NCI-H526 (cell line): Measurements from ENCODE around the gene ZNF689.
A peak's percentile ranks its signal among the peaks of the same experiment; 100 is the strongest.

Source experiments
- DNase-seq, 2 experiments: peaks; one replicate each; lab custom pipeline; 2025; lab: John Stamatoyannopoulos, UW

Gene ZNF689

GRCh38 chr16:30562021-30562420 lies 48.2 kb downstream of the ZNF689 start:
- no peak for DNase-seq

GRCh38 chr16:30561089-30561816 lies 48.9 kb downstream of the ZNF689 start:
- no peak for DNase-seq

DNA sequence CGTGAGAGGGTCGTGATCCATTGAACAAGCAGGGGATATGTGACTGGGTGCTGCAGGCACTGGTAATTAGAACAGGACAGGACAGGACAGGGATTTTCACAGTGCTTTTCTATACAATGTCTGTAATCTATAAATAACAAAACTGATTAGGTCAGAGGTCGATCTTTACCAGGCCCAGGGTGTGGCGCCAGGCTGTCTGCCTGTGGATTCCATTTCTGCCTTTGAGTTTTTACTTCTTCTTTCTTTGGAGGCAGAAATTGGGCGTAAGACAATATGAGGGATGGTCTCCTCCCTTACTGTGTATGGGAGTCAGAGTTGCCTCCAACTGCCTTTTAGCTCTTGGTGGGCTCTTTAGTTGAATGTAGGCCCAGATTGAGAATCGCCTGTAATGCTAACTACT lies 50.5 kb downstream of the ZNF689 start:
- no peak for DNase-seq

- no peak for DNase-seq
These were observed 51.3 kb downstream of the ZNF689 start for GRCh38 chr16:30558789-30559377.

DNA sequence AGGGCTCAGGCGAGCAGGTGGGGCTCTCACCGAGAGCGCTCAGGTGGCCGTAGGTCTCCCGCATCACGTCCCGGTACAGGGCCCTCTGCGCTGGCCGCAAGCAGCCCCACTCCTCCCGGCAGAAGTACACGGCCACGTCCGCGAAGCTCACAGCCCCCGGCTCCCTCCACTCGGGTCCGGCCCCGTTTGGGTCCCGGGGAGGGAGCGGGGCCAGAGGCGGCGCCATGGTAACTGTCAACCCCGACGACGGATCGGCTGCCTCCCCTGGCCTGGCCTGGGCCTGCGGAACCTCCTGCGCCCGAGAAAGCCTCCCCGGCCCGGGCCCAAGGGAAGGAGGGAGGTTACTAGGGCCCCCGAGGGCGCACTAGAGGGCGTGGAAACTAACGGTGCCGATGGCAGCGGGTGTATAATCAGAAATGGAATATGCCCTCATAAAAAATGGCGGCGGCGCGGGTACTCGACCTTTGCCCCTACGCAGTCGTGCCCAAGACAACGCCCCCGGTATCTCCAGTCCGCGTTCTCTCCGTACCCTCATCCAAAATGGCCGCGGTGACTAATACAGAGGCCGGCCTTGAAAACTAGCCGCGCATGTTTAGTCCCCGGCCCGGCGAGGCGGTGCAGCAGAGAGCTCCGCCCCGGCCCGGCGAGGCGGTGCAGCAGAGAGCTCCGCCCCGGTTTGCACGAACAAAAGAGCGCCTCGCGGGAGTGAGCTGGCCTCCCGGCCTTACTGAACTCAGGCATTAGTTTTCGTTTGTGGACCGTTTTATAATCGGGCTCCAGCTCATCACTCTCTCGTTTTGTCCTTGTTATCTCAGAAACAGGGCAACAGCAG lies 52.0 kb downstream of the ZNF689 start, which contains the start of gene ZNF764:
Gene ZNF764 (minus strand): TSS at position 418 of the 832 bp plus-strand sequence. CDS start 192 bp downstream, at position 226.
- DNase-seq, result peak; percentile 91 to 98

GRCh38 chr16:30557707-30557956 lies 52.6 kb downstream of the ZNF689 start:
- DNase-seq, result peak in 1 of 2 experiments; percentile 47

DNA sequence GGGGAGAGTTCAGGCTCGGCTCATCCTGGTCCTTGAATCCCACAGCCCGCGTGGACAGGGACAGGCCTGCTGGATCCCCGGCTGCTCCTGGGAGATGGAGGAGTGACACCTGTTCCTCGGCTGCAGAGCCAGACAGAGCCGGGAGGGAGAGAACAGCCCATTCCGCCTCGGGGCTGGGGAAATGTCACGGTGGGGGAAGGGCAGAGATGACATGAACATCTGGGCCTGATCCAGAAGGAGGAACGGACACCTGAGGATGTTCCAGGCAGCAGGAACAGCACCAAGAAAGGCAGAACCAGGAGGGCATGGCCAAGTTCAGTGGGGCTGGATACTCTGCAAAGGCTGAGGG lies 54.1 kb downstream of the ZNF689 start:
- DNase-seq, result peak in 1 of 2 experiments; percentile 15

DNA sequence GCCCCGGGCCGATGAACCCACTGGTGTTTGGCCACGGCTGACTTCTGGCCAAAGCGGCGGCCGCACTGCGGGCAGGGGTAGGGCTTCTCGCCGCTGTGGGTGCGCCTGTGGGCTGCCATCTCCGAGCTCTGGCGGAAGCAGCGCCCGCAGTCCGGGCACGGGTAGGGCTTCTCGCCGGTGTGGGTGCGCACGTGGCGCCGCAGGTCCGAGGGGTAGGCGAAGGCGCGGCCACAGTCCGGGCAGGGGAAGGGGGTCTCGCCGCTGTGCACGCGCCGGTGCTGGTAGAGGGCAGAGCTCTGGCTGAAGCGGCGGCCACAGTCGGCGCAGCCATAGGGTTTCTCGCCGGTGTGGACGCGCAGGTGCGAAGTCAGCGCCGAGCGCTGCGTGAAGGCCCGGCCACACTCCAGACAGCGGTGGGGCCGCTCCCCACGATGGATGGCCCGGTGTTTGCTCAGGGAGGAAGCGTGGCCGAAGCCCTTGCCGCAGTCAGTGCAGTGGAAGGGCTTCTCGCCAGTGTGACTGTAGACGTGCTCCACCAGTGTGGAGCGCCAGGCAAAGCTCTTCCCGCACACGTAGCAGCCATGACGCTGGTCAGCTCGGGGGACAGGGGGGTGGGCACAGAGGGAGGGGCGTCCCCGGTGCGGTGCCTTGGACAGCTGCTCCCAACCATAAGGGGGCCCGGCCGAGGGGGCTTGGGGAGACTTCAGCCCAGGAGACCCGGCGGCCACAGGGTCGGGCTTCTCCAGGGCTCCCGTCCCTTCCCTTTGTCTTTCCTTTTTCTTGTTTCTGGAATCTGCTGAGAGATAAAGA lies 54.7 kb downstream of the ZNF689 start:
- DNase-seq, result no peak

DNA sequence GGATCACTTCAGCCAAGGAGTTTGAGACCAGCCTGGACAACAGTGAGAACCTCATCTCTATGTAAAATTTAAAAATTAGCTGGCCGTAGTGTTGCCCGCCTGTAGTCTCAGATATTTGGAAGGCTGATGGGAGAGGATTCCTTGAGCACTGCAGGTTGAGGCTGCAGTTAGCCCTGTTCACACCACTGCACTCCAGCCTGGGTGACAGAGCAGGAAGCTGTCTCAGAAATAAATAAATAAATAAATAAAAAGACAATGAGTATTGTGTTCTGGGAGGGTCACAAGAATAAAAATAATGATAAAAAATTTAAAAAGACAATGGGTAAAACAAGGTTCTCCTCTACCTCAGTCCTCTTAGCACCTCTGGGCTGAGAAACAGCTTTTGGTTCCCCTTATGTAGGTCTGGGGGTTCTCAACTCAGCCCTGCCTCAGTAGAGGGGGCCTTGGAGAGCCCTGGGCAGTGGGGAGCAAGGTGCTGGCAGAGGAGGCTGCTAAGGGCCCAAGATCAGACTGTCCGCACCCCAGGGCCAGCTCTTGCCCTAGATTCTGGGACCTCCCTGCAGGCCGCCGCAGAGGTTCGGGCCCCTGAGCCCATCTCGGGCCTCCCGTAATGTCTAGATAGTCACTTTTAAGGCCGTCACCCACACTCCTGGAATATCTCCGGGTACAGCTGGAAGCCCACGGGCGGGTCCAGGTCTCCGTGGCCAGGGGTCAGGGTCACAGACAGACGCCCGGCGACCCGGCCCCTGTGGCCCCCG lies 55.5 kb downstream of the ZNF689 start:
- no peak for DNase-seq

DNA sequence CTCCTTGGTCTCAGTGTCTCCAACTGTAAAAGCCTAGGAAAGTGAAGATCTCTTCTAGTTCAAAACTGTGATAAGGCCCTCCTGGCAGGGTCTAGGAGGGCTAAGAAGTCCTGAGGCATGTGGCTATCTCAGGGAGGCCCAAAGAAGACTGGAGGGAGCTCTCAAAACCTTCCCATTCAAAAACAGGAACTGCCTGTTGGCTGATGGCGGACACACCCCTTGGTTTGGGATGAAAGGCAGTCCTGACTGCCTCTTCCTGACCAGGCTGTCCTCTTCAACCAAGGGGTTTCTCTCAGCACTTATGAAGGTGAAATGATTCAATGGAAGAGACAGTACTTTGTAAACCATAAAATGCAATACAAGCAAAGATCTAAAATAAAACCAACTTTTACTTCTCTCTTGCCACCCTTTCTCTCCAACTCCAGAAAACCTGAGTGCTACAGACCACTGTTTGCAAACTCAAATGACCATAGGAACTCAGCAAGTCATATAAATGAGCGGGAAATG lies 56.7 kb downstream of the ZNF689 start:
- DNase-seq, result no peak

GRCh38 chr16:30552956-30553355 lies 57.2 kb downstream of the ZNF689 start:
- no peak for DNase-seq
